IPS DF 19.7 (cell line): Measurements from ENCODE around the gene ZMIZ1.
A peak's percentile ranks its signal among the peaks of the same experiment; 100 is the strongest.
"Not testable (repeated sequence)": the region's sequence is repeated elsewhere in the genome, so short reads cannot be mapped to it uniquely, and the experiment has no call there.

Experiments
- DNase-seq: peaks from one replicate; pipeline ENCODE4 v3.0.0-alpha.2; 2013; ENCODE audit warnings: low read depth, low spot score

The ZMIZ1 gene

DNA sequence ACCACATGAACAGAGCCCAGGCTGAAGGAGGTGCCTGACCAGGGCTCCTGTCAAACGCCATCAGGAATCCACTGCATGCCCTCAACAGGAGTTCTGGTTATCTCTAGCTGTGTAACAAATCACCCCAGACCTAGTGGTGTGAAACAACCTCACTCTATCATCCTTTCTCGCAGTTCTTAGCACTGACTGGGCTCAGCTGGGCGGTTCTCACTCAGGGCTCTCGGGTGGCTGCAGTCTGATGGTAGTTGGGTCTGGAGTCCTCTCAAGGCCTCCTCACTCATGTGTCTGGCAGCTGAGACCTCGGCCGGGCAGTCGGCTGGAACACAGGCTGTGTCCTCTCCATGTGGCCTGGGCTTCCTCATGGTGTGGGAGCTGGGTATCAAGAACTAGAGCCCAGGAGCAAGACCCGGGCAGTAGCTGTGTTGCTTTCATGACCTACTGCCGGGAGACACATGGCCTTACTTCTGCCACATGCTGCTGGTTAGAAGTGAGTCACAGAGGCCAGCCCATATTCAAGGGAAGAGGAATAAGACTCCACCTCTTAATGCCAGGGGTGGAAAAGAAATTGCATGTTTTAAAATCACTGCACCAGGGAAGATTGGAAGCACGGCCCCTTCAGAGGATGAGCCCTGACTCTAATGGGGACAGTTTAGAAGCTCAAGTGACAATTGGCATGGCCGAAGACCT, 269.2 kb downstream of the ZMIZ1 start:
- DNase-seq: not testable (repeated sequence)

DNA sequence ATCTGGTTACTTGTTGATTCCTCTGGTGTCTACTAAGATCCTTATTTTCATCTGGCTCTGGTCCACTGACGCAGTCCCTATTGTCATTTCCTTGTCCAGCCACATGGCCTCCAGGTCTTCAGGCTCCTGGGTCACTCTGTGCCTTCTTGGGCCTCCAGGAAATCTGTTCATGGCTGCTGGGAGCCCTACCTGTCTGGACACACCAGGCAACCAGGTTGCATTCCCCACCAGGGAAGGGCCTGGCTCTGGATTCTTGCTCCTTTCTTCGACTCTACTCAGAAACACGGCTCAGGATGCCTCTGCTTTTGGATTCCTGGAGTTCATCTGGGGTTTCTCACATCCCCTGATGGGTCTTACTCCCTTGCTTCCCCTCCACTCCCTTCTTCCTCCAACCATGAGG, 270.5 kb downstream of the ZMIZ1 start:
- DNase-seq: no peak

DNA sequence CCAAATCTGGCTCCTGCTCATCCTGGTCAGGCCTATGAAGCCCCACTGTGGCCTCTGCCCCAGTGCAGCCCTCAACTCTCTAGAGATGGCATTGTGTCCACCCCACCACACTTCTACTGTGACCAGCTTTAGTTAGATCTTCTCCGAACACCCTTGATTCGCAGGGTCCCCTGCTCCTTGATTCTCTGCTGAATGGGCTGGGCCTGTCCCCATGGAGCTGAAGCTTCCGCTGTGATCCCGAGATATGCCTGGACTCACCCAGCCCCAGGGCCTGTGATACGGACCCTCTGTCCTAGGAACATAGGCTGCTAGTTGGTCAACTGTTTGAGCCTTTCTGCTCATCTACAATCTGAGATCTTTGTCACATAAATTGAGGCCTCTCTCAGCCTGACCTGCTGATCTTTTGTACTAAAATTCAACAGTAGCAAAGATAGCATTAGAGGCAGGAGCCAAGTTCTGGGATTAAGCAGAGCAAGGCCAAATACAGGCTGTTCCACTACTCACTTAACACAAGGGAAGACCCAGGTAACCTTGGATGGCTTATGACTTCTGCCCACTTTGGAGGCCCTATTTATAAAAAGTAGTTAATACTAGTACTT, 272.0 kb downstream of the ZMIZ1 start:
- no peak for DNase-seq

DNA sequence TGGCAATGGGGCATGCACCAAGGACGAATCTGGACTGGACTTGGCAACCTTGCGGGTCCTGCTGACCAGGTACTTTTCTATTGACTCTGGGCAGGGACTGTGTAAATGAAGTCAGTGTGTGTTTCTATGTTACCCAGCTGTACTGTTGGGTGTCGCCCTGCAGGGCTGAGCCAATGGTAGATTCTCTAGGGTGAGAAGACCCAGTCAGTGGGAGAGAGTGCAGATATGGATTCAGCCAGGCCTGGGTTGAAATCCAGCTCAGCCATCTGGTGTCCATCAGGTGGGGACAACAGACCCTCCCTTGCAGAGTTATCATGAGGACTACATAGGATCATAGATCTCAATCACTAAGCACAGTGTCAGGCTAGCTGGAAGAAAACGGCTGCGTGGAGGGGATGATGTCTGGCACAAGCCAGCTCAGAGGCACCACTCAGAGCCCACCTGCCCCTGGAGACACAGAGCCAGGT, 273.6 kb downstream of the ZMIZ1 start:
- no peak for DNase-seq

DNA sequence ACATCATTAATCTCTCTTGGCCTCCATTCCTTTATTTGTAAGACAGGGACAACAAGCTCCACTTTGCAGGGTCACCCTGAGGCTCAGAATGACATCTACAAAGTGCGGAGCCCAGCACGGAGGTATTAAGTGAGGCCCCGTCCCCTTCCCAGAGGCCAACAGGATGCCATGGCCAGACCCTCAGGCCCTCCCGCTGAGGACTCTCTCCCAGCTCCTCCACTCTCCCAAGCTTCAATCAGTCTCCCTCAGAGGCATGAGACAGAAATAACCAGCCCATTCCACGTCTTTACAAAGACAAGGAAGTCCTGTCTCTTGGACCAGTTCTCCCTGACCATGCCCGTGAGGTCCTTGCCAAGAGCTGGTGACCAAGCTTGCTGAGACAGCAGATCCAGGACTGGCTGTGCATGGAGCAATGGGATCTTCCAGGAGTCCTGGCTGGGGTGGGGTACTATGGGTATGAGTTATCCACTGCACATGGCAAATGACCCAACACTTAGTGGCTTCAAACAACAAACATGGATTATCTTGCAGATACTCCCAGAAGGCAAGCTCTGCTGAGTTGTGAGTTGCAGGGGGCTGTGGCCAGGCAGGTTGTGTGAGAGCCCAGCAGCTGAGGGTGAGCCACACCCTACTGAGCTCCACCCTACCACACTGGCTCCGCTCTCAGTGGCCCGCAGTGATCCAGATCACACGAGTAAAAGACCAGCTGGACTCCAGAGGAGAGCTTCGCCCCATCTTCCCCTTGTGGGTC, 274.2 kb downstream of the ZMIZ1 start:
- DNase-seq: no peak

DNA sequence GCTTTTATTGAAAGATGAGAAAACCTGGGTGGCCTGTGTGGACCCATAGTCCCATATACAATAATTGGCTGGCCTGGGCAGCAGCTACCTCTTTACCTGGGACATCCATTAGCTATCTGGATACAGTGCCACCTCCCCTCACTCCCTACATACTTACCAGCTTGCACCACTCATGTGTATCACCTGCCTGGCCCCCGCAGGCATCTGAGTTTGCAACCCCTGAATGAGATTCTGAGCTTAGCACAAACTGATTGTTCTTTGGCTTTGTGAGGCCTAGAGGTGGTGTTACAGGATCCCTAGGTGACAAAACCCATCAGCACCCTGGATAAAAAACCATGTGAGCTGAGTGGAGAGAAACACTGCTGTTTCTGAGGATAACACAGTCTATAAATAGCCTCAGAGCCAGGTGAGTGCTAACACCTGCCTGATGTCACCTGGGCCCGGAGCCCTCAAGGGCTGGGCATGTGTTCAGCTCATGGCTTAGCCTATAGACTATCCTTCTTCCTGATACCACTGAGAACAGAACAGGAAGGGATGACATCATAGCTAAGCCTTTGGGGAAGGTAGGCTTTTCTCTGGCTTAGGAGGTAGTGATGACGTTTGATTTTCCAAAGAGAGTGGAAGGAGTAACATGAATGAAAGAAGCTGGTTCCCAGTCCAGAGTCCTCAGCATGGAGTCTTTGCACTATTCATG, 275.9 kb downstream of the ZMIZ1 start:
- no peak for DNase-seq

DNA sequence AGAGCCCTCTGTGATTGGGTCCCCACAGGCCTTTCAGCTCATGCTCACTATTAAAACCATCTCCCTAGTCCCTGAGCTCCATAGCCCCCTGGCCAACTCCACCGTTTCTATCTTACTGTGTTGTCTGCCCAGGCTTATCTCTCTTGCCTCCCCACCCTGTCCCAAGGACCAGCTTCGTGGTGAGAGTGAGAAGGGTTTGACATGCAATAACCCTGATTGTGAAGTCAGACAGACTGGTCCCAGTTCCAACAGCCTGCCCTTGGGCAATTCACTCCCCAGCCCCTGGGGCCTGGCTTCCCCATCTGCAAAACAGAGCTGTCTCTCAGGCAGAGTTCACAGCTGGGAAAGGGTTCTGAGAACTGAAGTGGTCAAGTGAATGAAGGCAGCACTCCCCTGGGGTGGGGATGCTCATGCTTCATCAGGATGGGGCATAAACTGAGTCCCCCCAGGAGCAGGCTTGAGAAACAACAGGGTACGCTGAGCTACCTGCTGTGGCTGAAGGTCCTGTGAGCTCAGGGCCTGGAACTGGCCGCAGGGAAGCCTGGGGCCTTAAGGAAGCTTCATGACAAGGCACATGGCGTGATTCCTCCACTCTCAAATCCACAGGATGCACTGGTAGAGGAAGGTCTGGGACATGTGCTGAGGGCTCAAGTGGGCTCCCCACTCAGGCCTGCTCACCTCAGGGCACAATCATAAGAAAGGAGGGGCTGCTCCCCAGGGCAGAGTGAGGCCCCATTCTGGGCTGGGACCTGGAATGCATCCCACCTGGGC, 276.7 kb downstream of the ZMIZ1 start:
- no peak for DNase-seq

DNA sequence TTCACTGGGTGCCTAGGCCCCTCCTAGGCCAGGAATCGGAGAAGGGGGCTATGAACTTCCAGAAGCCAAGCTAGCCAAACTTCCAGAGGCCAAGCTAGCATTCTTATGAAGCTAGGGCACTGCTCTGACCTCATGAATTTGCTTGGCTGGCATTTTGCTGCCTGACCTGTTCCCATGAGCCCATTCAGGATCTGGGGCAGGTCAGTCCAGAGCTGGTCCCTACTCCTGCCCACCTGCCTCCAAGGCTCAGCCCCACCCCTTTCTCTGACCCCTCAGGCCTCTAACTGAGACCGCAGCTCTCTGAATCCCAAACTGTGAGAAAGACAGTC, 277.2 kb downstream of the ZMIZ1 start:
- DNase-seq: no peak

DNA sequence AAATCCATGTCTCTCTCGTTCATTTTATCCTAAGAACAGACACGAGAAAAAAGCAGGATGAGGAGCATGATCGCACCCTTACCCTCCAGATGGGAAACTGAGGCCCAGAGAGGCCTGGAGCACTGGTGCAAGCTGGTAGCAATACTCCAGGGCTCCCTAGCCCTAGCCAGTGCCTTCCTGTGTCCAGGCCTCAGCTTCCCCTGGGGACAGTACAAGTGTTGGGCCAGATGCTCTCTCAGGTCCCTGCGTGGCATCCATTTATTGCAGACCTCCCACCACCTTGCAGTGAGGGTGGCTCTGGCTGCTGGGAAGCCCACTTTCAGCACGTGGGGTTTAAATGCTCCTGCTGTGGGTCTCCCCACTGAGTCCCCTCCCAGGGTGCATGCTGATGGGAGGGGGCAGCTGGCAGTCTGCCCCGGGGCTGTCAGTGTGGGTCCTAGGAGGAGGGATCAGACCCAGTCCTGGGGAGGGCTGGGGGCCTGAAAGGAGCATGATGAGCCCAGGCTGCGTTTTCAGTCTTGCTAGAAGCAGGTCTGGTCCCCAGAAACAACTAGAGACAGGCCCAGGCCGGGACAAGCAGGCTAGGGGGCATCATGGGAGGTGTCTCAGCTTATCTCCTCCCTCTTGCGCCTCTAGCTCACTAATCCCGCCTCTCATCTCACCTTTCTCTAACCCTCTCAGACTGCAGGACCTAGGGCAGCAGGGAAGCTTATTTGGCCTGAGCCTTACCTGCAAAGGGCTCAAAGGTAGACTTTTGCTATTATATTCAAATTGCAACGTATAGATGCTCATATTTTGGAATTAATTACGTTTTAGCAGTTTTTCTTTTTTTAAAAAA, 277.8 kb downstream of the ZMIZ1 start:
- DNase-seq: peak; percentile 50

DNA sequence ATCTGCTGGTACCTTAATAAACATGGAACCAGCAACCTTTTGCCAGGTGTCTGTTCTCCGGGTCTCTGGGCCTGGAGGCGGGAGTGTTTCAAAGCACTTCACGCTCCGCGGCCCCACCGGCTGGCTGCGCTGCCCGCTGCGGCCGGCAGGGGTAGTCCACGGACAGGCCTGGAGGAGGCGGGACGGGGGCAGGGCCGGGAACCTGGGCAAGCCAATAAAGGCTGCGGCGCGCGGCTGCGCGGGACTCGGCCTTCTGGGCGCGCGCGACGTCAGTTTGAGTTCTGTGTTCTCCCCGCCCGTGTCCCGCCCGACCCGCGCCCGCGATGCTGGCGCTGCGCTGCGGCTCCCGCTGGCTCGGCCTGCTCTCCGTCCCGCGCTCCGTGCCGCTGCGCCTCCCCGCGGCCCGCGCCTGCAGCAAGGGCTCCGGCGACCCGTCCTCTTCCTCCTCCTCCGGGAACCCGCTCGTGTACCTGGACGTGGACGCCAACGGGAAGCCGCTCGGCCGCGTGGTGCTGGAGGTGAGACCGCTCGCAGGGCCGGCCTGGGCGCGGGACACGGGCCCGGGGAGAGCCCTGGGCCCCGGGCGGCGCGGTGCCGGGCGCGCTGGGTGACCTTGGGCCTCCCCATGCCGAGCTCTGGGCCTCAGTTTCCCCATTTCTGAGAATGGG, 278.6 kb downstream of the ZMIZ1 start, which contains the start of gene PPIF:
Gene PPIF, plus strand, starts transcription at position 244 of the 668 bp plus-strand sequence. Its CDS starts 80 bp downstream, at position 324.
- peak; percentile 33 for DNase-seq

DNA sequence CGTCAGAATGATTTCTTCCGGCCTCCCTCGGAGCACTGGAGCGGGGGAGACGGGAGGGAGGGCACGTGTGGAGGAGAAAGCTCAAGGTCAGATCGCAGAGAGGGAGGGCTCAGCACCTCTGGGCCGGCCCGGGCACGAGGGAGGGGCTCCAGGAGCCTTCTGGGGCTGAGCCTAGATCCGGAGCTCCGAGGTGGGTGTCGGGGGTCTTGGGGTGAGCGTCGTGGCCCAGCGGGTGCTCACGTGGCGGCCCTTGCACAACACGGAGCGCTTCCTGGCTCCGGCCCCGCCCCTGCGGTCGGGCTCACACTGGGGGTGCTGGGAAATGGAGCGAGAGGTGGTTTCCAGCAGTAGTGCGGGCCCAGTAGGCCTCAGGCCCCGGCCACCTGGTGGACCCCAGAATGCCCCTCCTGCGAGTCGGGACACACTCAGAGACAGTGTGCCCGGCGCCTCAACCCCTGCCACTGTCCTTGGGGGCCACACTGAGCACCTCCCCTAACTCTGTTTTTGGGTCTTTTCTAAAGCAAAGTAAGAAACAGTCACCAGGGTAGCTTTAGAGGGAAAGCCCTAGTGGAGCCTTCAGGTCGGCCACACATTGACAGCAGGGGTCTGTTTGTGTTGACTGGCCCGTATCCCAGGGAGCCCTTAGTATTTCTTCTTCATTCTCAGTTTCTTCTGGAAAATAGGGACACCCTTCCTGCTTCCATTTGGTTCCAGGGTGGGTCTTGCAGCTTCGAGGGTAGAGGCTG, 279.3 kb downstream of the ZMIZ1 start:
- no peak for DNase-seq

DNA sequence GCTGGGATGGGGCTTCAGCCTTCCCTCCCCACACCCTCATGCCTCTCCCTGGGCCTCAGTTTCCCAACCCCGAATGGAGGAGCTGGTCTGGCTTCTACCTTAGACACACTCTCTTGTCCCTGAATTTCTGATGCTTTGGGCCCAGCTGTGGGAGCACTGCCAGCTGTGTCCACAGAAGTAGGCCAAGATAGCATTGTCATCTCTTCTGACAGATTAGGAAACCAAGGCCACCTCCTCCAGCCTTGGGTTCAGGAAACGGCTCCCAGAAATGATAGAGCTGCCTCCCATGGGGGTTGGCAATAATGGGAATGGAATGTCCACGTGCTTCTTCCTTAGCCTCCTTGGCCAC, 279.8 kb downstream of the ZMIZ1 start:
- DNase-seq: no peak

DNA sequence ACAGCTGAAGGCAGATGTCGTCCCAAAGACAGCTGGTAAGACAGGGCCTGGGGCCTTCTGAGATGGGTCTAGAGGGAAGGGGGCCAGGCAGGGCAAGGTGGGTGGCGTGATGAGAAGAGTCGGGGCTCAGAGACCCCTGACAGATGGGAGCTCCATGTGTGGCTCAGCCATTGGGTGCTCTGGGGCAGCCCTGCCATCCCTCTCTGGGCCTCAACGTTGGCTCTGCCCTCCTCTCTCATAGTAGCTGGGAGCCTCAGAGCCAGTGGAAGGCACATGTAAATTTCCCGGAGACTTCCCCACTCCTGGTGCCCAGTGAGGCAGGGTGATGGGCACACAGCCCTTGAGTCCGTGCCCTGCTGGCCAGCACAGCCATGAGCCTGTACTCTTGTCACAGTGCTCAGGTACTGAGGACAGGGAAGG, 280.3 kb downstream of the ZMIZ1 start:
- DNase-seq: no peak

DNA sequence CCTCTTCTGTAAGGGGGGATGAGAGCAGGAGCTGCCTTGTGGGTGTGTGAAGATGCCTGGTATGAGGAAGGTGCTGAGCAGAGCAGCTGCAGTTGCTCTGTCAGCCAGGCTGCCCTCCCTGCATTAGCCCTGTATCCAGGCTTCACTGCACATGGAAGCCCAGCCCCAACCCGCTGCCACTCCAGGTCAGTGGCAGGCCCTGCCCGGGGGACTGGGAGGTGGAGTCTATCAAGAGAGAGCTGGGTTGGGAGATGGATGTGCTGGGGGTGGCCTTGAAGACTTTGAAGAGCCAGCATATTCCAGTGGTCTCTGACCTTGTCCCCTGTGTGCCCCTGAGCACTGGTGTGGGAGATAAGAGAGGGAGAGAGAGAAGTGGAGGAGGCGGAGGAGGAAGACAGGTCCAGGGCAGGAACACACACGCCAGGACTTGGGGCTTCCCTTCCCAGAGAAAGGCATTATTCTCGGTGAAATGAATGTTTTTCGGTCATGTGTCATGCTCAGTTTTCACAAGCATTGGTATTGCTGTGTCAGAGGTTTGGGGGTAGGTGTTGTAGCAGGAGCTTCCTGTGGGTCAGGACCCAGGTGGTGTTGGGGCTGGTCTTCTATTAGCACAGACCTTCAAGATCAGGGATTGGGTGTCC, 281.1 kb downstream of the ZMIZ1 start:
- no peak for DNase-seq

DNA sequence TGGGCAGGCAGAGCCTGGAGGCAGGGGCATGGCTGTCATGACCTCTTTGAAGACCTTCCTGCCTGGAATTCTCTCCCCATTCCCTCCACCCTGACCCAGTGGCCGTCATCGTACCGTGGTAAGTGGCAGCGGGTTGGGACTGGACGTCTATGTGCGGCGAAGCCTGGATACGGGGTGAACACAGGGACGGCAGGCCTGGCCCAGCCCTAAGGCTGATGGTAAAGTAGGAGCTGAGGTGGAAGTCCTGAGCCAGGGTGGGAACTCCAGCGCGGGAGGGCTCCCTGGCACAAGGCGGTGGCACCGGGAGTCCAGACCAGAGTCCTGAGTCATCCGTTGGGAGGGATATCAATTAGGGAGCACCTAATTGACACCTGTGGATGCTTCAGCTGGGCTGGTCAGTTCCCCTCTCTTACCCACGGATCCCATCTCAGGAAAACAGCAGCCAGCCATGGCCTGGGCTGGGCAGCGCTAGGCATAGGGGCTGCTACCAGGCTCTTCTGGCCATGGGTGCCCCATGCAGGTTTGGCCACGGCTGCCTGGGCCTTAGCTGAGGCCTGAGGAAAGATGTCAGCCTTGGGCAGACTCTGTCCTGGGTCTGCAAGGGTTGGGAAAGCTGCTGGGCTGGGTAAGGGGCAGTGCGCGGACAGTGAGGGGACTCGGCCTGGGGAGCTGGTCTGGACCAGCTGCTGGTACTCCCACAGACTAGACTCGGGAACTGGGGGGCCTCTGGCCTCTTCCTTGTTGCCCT, 281.8 kb downstream of the ZMIZ1 start:
- no peak for DNase-seq

DNA sequence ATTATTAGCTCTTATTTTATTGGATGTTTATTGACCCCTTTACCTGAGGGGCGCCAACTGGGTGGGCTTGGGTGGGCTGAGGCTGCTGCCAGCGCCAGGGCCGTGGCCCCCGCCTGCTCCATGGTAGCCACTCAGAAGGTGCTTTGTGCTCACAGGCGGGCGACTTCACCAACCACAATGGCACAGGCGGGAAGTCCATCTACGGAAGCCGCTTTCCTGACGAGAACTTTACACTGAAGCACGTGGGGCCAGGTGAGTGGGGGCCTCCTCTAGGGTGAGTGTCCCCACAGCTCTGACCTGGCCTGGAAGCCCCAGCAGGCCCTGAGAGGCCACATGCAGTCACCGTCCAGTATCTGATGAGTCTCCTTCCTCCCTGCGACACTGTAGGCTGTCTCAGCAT, 282.6 kb downstream of the ZMIZ1 start:
- DNase-seq: no peak

DNA sequence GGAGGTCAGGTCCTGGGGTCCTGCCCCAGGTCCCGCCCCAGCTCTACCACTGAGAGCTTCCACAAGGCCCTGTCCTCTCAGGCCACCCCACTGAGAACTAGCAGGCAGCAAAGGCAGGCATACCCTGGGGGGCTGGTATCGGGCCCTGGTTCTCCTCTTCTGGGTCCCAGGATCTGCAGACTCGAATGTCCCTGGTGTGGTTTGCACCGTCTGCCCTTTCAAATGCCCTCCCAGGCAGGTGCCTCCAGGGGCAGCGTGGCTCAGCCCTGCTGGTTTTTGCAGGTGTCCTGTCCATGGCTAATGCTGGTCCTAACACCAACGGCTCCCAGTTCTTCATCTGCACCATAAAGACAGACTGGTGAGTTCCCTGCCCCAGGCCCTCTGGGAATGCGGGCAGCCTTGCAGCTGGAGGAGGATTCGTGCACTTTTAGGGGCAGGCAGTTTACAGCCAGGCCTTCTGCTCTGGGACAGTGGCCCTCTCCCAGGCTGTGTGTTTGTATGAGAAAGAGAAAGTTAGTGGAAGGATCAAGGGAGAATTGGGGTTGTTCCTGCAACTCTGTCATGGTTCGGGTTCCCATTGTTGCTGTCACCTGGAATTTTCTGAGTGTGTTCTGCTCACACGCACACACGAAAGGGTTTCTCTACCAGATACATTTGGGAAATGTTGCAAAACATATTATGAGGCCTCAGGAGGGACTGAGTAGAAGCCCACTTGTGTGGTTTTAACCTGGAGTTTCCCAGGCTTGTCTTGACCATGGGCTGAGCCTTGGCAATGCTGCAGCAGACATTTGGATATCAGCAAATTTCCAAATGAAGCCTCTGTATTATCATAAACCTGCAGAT, 283.5 kb downstream of the ZMIZ1 start:
- no peak for DNase-seq
